Central memory CD8-positive, alpha-beta T cell (primary cell): ENCODE data around the gene IDUA.
"Not testable (repeated sequence)": the region's sequence is repeated elsewhere in the genome, so short reads cannot be mapped to it uniquely, and the experiment has no call there.

Source experiments
- ATAC-seq: fragments of 150-1000 bp; cut with Tn5 transposase; replicated peaks from 2 replicates; pipeline ENCODE4 v1.10.0; 2022; ENCODE audit warnings: mild to moderate bottlenecking, moderate FRiP score, moderate number of reproducible peaks; ENCODE audit not compliant: poor library complexity, severe bottlenecking; ENCODE audit errors: extremely low read depth
- DNase-seq, 2 donors: peaks; one replicate each; pipeline ENCODE4 v3.0.0; 2021; ENCODE audit warnings: low spot score in 2 of 2
- H3K27ac Mint-ChIP-seq: one replicate; pipeline ENCODE4 v1.8.0; 2022; ENCODE audit warnings: low read depth, mild to moderate bottlenecking, moderate library complexity, mixed read lengths
- H3K27me3 Mint-ChIP-seq: one replicate; pipeline ENCODE4 v1.8.0; 2022; ENCODE audit warnings: mixed read lengths
- H3K36me3 Mint-ChIP-seq: one replicate; pipeline ENCODE4 v1.8.0; 2022; ENCODE audit warnings: mild to moderate bottlenecking, moderate library complexity, mixed read lengths; ENCODE audit not compliant: insufficient read depth
- H3K4me1 Mint-ChIP-seq: one replicate; pipeline ENCODE4 v1.8.0; 2022; ENCODE audit warnings: mixed read lengths
- H3K4me3 Mint-ChIP-seq: one replicate; pipeline ENCODE4 v1.8.0; 2022; ENCODE audit warnings: mild to moderate bottlenecking, moderate library complexity, mixed read lengths
- H3K9me3 Mint-ChIP-seq: one replicate; pipeline ENCODE4 v1.8.0; 2022; ENCODE audit warnings: mixed read lengths

IDUA gene

GRCh38 chr4:1039493-1040343 is 52.9 kb downstream of the IDUA start:
- Mint-ChIP-seq H3K4me3 (no peak overlapping the region), H3K4me1 (no peaks in the 10 kb centered on the region), H3K27ac (no peak overlapping the region), H3K9me3 (no peaks in the 10 kb centered on the region), H3K27me3 (peaks cover 4% of the 10 kb centered on the region), H3K36me3 (peaks cover 2% of the 10 kb centered on the region)
- ATAC-seq (no peak), DNase-seq (no peak)

GRCh38 chr4:1040344-1041146 is 53.7 kb downstream of the IDUA start:
- DNase-seq = no peak
- peaks cover 13% of the 10 kb centered on the region for H3K27me3 Mint-ChIP-seq
- H3K9me3 Mint-ChIP-seq = no peaks in the 10 kb centered on the region
- H3K36me3 Mint-ChIP-seq = peaks cover 2% of the 10 kb centered on the region
- no peak overlapping the region for H3K27ac Mint-ChIP-seq
- no peak for ATAC-seq
- H3K4me3 Mint-ChIP-seq = no peak overlapping the region
- no peaks in the 10 kb centered on the region for H3K4me1 Mint-ChIP-seq

- peaks cover 15% of the 10 kb centered on the region for H3K27me3 Mint-ChIP-seq
- no peak overlapping the region for H3K27ac Mint-ChIP-seq
- no peak for DNase-seq
- H3K4me3 Mint-ChIP-seq = no peak overlapping the region
- ATAC-seq = no peak
- H3K4me1 Mint-ChIP-seq = no peaks in the 10 kb centered on the region
- H3K9me3 Mint-ChIP-seq = no peaks in the 10 kb centered on the region
- peaks cover 2% of the 10 kb centered on the region for H3K36me3 Mint-ChIP-seq
Measured at GRCh38 chr4:1041147-1041935, 54.5 kb downstream of the IDUA start.

GRCh38 chr4:1041936-1042330 is 55.1 kb downstream of the IDUA start:
- ATAC-seq = no peak
- no peak overlapping the region for H3K27ac Mint-ChIP-seq
- H3K9me3 Mint-ChIP-seq = no peaks in the 10 kb centered on the region

GRCh38 chr4:1042352-1043055 is 55.7 kb downstream of the IDUA start:
- H3K27ac Mint-ChIP-seq = no peak overlapping the region
- H3K4me1 Mint-ChIP-seq = no peaks in the 10 kb centered on the region
- H3K36me3 Mint-ChIP-seq = peaks cover 4% of the 10 kb centered on the region
- H3K27me3 Mint-ChIP-seq = peaks cover 27% of the 10 kb centered on the region
- no peak overlapping the region for H3K4me3 Mint-ChIP-seq
- no peaks in the 10 kb centered on the region for H3K9me3 Mint-ChIP-seq
- ATAC-seq = no peak
- no peak for DNase-seq

More at GRCh38 chr4:1041936-1042330, 55.1 kb downstream of the IDUA start:
- H3K4me3 Mint-ChIP-seq = no peak overlapping the region
- H3K36me3 Mint-ChIP-seq = peaks cover 4% of the 10 kb centered on the region
- no peaks in the 10 kb centered on the region for H3K4me1 Mint-ChIP-seq
- DNase-seq = no peak
- peaks cover 21% of the 10 kb centered on the region for H3K27me3 Mint-ChIP-seq

- Mint-ChIP-seq H3K27me3 (peaks cover 33% of the 10 kb centered on the region), H3K9me3 (no peaks in the 10 kb centered on the region), H3K36me3 (peaks cover 4% of the 10 kb centered on the region), H3K27ac (no peak overlapping the region), H3K4me3 (no peak overlapping the region), H3K4me1 (no peaks in the 10 kb centered on the region)
- DNase-seq = no peak
- no peak for ATAC-seq
Measured at GRCh38 chr4:1043162-1043561, 56.3 kb downstream of the IDUA start.

GRCh38 chr4:1043651-1044468 is 57.0 kb downstream of the IDUA start:
- Mint-ChIP-seq H3K27me3 (peaks cover 40% of the 10 kb centered on the region), H3K4me3 (no peak overlapping the region), H3K9me3 (no peaks in the 10 kb centered on the region), H3K36me3 (peaks cover 4% of the 10 kb centered on the region), H3K27ac (no peak overlapping the region), H3K4me1 (no peaks in the 10 kb centered on the region)
- ATAC-seq (no peak), DNase-seq (no peak)

GRCh38 chr4:1044469-1045192 is 57.8 kb downstream of the IDUA start:
- Mint-ChIP-seq H3K36me3 (peaks cover 4% of the 10 kb centered on the region), H3K4me1 (no peaks in the 10 kb centered on the region), H3K27ac (no peak overlapping the region), H3K4me3 (no peak overlapping the region), H3K9me3 (no peaks in the 10 kb centered on the region), H3K27me3 (peaks cover 48% of the 10 kb centered on the region)
- no peak for DNase-seq
- ATAC-seq = no peak

GRCh38 chr4:1045193-1045594 is 58.4 kb downstream of the IDUA start:
- Mint-ChIP-seq H3K27ac (no peak overlapping the region), H3K4me1 (no peaks in the 10 kb centered on the region), H3K27me3 (peaks cover 49% of the 10 kb centered on the region), H3K9me3 (no peaks in the 10 kb centered on the region), H3K36me3 (peaks cover 4% of the 10 kb centered on the region), H3K4me3 (no peak overlapping the region)
- ATAC-seq (no peak), DNase-seq (no peak)

- no peaks in the 10 kb centered on the region for H3K9me3 Mint-ChIP-seq
- H3K27me3 Mint-ChIP-seq = peaks cover 49% of the 10 kb centered on the region
- ATAC-seq = no peak
- no peak for DNase-seq
- H3K4me1 Mint-ChIP-seq = no peaks in the 10 kb centered on the region
- H3K27ac Mint-ChIP-seq = no peak overlapping the region
- no peak overlapping the region for H3K4me3 Mint-ChIP-seq
- peaks cover 4% of the 10 kb centered on the region for H3K36me3 Mint-ChIP-seq
Measured at GRCh38 chr4:1045595-1046201, 58.9 kb downstream of the IDUA start.

GRCh38 chr4:1046581-1047011 is 59.8 kb downstream of the IDUA start:
- H3K9me3 Mint-ChIP-seq, H3K27ac Mint-ChIP-seq, DNase-seq, H3K36me3 Mint-ChIP-seq, H3K4me1 Mint-ChIP-seq, ATAC-seq, H3K4me3 Mint-ChIP-seq: not testable (repeated sequence)
- H3K27me3 Mint-ChIP-seq = peaks cover 49% of the 10 kb centered on the region
